ENCODE results near the gene SH3BP4. TPM values are rescaled to one million over a fixed set of nuclear protein-coding genes. Genes with fewer than 3 reads are reported as not detected.

Gene SH3BP4
- total RNA-seq, 1 donor from 2014 or later = 51.9 TPM

GRCh38 chr2:234970099-234970440 is 18.3 kb downstream of the SH3BP4 start:
- Mint-ChIP-seq H3K9me3 (ENCODE audit: low read depth) (no peaks in the 10 kb centered on the region), H3K27me3 (ENCODE audit: low read depth) (no peaks in the 10 kb centered on the region), H3K4me1 (ENCODE audit: low read depth) (peaks cover 67% of the 10 kb centered on the region), H3K4me3 (ENCODE audit: unreplicated experiment) (peak overlapping the region; percentile 40), H3K36me3 (ENCODE audit: low read depth) (peaks cover 6% of the 10 kb centered on the region), H3K27ac (ENCODE audit: unreplicated experiment) (peak overlapping the region; percentile 87)
- TF ChIP-seq CTCF (IDR thresholded peaks at IDR 0.05) = no peak
- no peak for DNase-seq (ENCODE audit: low spot score)

- peaks cover 65% of the 10 kb centered on the region for H3K4me1 Mint-ChIP-seq (ENCODE audit: low read depth)
- H3K4me3 Mint-ChIP-seq (ENCODE audit: unreplicated experiment) = no peak overlapping the region
- H3K27ac Mint-ChIP-seq (ENCODE audit: unreplicated experiment) = peak overlapping the region; percentile 87
- DNase-seq (ENCODE audit: low spot score) = no peak
- peaks cover 4% of the 10 kb centered on the region for H3K36me3 Mint-ChIP-seq (ENCODE audit: low read depth)
- no peaks in the 10 kb centered on the region for H3K9me3 Mint-ChIP-seq (ENCODE audit: low read depth)
- no peaks in the 10 kb centered on the region for H3K27me3 Mint-ChIP-seq (ENCODE audit: low read depth)
- no peak for TF ChIP-seq CTCF (IDR thresholded peaks at IDR 0.05)
Observed at GRCh38 chr2:234970477-234970882, 18.7 kb downstream of the SH3BP4 start.

- no peaks in the 10 kb centered on the region for H3K27me3 Mint-ChIP-seq (ENCODE audit: low read depth)
- peaks cover 61% of the 10 kb centered on the region for H3K4me1 Mint-ChIP-seq (ENCODE audit: low read depth)
- DNase-seq (ENCODE audit: low spot score) = no peak
- H3K4me3 Mint-ChIP-seq (ENCODE audit: unreplicated experiment) = no peak overlapping the region
- peak overlapping the region; percentile 43 for H3K27ac Mint-ChIP-seq (ENCODE audit: unreplicated experiment)
- peaks cover 3% of the 10 kb centered on the region for H3K36me3 Mint-ChIP-seq (ENCODE audit: low read depth)
- H3K9me3 Mint-ChIP-seq (ENCODE audit: low read depth) = no peaks in the 10 kb centered on the region
- no peak for TF ChIP-seq CTCF (IDR thresholded peaks at IDR 0.05)
Observed at GRCh38 chr2:234971496-234971895, 19.7 kb downstream of the SH3BP4 start.

GRCh38 chr2:234973008-234973407 is 21.2 kb downstream of the SH3BP4 start:
- no peak for TF ChIP-seq CTCF (IDR thresholded peaks at IDR 0.05)
- no peak overlapping the region for H3K4me3 Mint-ChIP-seq (ENCODE audit: unreplicated experiment)

GRCh38 chr2:234974501-234975385 is 22.9 kb downstream of the SH3BP4 start:
- Mint-ChIP-seq H3K27me3 (ENCODE audit: low read depth) (no peaks in the 10 kb centered on the region), H3K36me3 (ENCODE audit: low read depth) (peaks cover 7% of the 10 kb centered on the region), H3K4me1 (ENCODE audit: low read depth) (peaks cover 61% of the 10 kb centered on the region), H3K27ac (ENCODE audit: unreplicated experiment) (peak overlapping the region; percentile 57), H3K9me3 (ENCODE audit: low read depth) (peaks cover under 1% of the 10 kb centered on the region), H3K4me3 (ENCODE audit: unreplicated experiment) (no peak overlapping the region)
- TF ChIP-seq CTCF (IDR thresholded peaks at IDR 0.05) = no peak
- DNase-seq (ENCODE audit: low spot score) = no peak

More at GRCh38 chr2:234973008-234973407, 21.2 kb downstream of the SH3BP4 start:
- H3K27me3 Mint-ChIP-seq (ENCODE audit: low read depth) = no peaks in the 10 kb centered on the region
- peaks cover 61% of the 10 kb centered on the region for H3K4me1 Mint-ChIP-seq (ENCODE audit: low read depth)
- DNase-seq (ENCODE audit: low spot score) = no peak
- H3K36me3 Mint-ChIP-seq (ENCODE audit: low read depth) = peaks cover 3% of the 10 kb centered on the region
- peak overlapping the region; percentile 68 for H3K27ac Mint-ChIP-seq (ENCODE audit: unreplicated experiment)
- H3K9me3 Mint-ChIP-seq (ENCODE audit: low read depth) = no peaks in the 10 kb centered on the region
